Anterior cingulate cortex (tissue), 58 donors: ENCODE results near the gene KPNA6.

Experiments
- DNase-seq, 58 donors: peaks; one replicate each; lab custom pipeline; 2025; lab: John Stamatoyannopoulos, UW

Gene KPNA6

DNA sequence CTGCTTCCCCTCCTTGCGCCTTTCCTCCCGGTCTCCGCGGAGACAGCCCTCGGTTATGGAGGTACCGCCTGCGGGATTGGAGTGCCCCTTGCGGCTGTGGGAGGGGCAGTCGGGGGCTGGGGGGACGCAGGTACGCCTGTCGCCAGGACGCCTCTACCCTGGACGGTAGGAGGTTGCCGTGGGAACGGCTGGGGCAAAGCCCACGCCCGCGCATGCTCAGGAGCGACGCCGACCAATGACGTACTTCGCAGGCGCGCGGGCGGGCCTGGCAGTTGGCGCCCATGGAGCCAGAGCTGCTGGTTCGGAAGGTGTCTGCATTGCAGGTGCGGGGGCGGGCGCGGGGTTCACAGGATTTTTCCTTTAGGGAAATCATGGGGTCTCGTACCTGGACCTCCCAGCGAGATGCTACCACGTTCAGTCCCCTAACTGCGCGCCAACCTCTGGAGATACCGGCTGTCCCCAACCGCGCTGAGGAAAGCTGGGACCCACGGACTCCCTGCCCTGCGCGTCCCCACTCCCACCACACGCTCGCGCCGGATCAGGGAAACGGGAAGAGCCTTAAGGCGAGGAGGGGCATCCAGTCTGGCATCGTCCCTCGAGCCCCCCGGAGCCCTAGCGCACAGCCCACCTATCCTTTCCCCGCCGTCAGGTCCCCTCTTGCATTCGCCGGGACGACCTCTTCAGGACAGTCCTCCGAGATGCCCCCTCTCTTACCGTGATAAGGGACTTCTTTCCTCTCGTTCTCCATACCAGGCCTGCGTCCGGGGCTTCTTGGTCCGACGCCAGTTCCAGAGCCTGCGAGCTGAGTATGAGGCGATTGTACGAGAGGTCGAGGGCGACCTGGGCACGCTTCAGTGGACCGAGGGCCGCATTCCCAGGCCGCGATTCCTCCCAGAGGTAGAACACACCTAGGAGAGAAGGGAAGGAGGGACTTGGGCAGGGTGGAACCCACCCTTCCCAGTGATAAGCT is 97.8 kb downstream of the KPNA6 start, which contains the start of gene IQCC:
TSS of gene IQCC (plus strand) at position 271 of the 970 bp plus-strand sequence. CDS start at position 282, 11 bp downstream.
- DNase-seq = peak; percentile 26 to 90 (median 80)

DNA sequence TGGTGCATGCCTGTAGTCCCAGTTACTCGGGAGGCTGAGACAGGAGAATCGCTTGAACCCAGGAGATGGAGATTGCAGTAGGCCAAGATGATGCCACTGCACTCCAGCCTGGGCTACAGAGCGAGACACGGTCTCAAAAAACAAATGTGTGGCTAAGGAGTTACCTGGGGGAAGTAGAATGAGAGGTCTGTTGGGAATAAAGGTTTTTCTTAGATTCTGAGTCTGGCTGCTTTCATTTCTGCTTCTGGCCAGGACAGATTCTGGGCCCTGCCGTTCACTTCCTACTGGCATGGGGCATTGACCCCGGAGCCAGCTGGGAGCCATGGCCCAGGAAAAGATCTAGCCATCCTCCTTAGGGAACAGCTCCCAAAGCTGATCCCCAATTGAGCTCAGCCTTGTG is 100.6 kb downstream of the KPNA6 start:
- no peak for DNase-seq

DNA sequence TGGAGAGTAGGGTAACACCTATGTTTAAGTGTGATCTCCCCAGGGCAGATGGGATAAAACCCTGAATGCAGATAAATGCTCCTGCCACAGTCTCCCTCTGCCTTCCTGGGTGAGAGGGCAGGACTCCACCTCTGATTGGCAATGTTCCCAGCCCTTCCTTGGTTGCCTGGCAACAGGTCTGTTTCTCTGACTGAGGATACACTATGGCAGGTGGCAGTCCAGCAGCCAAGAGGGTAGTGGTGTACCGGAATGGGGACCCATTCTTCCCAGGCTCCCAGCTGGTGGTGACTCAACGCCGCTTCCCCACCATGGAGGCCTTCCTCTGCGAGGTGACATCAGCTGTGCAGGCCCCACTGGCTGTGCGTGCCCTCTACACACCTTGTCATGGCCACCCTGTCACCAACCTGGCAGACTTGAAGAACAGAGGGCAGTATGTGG is 101.1 kb downstream of the KPNA6 start, which contains the start of gene DCDC2B:
TSS of gene DCDC2B (plus strand) at position 199 of the 438 bp plus-strand sequence. CDS start at position 204, 5 bp downstream.
- DNase-seq = peak in 4 of 58 donors; percentile 5 to 22 (median 12)

DNA sequence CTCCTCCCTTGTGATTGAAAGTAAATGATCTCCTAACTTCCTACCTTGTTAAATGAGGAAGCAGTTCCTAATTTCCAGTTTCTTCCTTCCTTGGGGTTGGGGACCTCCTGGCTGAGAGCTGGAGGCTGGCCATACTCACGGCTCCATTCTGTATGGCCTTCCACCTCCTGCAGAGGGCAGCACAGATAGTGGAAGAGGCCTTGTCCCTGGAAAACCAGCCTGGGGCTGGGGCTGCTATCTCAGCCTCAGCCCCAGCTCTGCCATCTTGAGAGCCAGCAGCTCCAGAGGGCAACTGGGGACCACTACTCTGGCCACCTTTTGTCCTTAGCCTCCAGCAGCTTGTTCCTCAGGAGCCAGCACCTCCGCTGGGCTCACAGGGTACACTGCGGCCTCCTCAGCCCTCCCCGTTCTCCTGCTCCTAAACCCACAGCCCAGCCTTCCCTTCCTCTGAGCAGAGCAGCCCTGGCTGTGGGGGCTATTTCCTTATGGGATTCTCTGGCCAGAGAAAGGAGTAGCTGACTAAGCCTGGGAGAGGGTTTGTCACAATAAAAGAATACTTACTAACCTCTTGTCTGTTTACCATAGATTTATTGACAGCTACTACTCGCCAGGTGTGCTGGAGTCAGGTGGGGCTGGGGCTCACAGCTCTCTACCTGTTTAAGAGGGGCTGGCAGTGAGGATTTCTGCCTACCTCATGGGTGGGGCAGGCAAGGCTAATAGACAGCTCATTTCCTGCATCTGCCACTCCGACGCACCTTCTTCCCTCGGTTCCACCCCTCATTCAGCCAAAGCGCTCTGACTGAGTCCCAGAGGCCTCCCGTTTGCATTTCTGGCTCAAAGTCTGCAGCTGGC is 108.0 kb downstream of the KPNA6 start:
- DNase-seq = peak in 39 of 58 donors; percentile 4 to 63 (median 28)

DNA sequence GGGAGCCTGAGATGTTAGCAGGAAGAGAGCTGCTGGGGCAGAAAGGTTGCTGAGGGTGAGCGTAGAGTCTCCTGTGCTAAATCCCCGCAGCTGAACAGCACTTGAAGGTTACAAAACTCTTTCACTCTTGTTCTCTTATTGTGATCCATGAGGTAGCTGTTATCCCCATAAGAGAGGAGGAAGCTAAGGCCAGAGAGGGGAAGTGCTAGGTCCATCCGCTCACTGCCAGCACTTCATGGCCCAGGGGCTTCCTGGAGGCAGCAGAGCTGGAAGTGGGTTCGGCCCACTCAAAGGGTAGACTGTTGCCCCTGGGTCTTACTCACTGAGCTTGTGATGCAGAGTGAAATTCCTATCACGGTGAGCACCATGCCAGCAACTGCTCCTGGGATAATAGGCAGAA is 108.7 kb downstream of the KPNA6 start:
- no peak for DNase-seq

DNA sequence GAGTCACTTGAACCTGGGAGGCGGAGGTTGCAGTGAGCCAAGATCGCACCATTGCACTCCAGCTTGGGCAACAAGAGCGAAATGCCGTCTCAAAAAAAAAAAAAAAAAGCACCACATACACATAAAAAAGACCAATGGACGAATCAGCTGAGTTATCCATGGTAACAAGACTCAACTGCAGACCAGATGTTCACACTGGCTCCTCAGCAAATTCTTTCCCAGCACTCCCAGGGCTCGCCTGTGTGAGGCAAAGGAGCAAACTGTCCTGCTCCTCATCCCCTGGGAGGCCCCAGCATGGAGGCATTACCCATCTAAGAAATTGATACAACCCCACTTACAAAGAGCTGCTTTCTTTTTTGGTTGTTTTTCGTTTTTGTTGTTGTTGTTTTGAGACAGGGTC is 111.2 kb downstream of the KPNA6 start:
- DNase-seq = no peak

DNA sequence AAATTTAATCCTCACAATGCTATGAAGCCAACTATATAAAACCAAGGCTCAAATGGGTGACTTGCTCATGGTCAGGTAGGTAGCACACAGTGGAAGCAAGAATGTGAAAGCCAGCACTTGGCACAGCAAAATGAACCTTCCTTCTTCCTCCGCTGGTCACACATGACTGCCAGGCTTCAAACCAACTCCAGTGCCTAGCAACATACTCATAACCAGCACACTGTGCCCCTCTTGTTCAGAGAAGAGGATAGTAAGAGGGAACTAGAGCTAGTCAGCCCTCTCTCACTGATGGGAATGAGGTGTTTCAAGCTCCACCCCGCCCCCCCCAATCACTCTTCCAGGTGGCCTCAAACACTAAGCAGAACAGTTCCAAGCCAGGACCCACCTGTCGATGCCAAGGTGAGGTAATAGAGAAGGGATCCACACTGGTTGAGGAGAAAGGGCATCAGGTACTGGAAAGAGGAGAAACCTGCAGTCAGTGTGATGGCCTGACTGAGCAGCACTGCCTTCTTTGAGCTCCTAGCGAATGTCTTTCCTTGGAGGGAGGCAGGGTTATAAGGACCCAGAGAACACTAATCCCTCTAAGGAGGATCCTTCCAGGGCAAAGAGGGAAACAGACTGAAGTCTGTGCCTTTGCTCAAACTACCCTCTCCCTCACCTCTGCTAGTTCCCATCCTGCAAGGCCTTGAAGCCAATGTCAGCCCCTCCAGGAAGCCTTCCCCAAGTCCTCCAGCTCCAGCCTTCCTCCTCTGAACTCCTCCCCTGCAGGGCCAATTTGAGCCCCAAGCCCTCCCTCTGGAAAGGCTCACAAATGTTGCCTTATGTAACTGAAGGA is 113.1 kb downstream of the KPNA6 start:
- no peak for DNase-seq

DNA sequence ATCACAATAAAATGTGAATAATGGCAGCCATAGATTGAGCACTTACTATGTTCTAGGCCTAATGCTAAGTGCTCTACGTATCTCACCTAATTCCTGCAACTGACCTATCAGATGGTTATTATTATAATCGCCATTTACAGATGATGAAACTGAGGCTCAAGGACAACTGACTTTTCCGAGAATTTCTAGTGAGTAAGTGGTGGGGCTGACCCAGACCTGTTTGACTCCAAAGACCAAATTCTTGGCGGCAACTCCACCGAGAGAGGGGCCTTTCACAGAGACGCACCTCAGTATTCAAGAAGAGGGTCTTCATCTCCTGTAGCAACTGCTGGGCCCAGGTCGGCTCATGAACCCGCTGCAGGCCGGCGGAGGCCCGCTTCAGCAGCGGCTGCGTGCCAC is 113.7 kb downstream of the KPNA6 start:
- DNase-seq = no peak

DNA sequence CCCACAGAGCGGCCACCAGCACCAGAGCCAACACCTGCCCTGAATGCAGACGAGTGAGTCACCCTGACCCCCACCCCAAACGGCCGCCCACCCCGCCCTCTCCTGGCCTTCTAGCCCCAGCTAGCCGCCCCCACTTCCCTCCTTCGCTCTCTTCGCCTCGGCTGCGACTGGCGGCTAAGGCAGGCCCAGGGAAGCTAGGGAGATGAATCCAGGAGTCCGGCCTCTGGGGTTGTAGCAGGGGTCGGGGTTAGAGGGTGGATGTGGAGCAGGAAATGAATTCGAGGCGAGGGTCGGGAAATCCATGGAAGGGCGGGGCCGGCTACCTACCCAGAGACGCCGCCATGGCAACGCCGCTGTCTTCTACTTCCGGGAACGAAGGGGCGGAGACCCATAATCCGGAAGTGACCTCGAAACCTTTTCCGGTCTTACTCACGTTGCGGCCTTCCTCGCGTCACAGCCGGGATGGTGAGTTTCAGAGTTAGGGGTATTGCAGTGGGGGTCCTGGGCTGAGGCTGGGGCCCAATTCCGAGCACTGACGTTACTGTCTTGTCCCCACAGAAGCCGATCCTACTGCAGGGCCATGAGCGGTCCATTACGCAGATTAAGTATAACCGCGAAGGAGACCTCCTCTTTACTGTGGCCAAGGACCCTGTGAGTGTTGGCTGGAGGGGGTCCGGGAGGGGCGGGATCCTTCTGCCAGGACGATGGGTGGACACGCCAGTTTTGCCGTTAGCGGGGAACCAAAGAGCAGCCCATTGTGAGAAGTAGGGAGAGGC is 114.3 kb downstream of the KPNA6 start, which contains the start of the genes EIF3I and TMEM234:
TSS of gene EIF3I (plus strand) at position 428 of the 776 bp plus-strand sequence. CDS start at position 463, 35 bp downstream.
TSS of gene TMEM234 (minus strand) at position 374 of the 776 bp plus-strand sequence. CDS start at position 343, 31 bp downstream.
- peak; percentile 30 to 95 (median 86) for DNase-seq

DNA sequence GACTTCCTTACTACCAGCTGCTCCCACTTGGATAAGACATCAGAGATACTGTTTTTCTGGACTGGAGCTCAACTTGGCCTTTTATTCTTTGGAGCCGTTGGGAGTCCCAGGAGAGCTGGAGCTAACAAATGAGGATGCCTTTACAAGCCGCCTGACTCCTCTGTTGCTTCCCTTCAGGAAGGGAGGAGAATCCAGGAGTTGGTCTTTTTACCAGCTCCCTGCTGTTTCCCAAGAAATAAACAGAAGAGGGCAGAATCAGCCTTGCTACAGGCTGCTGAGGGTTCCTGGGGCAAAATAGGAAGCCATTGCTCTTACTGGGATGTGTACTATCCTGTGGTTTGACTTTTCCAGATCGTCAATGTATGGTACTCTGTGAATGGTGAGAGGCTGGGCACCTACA is 115.8 kb downstream of the KPNA6 start:
- no peak for DNase-seq

DNA sequence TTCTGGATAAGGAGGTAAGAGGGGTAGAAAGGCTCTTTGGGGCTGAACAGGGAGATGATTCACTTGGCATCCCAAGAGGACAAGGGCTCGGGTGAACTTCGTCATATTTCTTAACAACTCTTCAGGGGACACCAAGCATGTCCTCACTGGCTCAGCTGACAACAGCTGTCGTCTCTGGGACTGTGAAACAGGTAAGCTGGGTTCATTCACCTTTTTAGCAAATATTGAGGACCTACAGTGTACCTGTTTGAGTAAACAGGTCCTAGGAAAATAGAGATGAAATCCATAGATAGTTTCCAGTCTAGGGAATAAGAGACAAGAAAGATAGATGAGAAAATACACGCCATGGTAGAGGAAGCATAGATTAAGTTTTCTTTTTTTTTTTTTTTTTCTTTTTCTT is 116.4 kb downstream of the KPNA6 start:
- no peak for DNase-seq
